MG63 (cell line): Measurements from ENCODE around the gene CHN1. TPM values are rescaled to one million over a fixed set of nuclear protein-coding genes. Genes with fewer than 3 reads are reported as not detected.

Experiments
- DNase-seq: peaks from one replicate; pipeline ENCODE4 v3.0.0-alpha.2; 2020
- H3K27me3 ChIP-seq: fragments of 250-450 bp; sonication (Bioruptor Pico); 2 replicates; pipeline ENCODE4 v1.5.1; 2020; ENCODE audit warnings: mild to moderate bottlenecking, moderate library complexity
- H3K36me3 ChIP-seq: fragments of 250-450 bp; sonication (Bioruptor Pico); 2 replicates; pipeline ENCODE4 v1.5.1; 2020; ENCODE audit warnings: mild to moderate bottlenecking, moderate library complexity
- H3K4me3 ChIP-seq: fragments of 250-450 bp; sonication (Bioruptor Pico); 2 replicates; pipeline ENCODE4 v1.5.1; 2020; ENCODE audit warnings: mild to moderate bottlenecking, moderate library complexity
- H3K9me3 ChIP-seq: fragments of 250-450 bp; sonication (Bioruptor Pico); 2 replicates; pipeline ENCODE4 v1.5.1; 2020; ENCODE audit warnings: mild to moderate bottlenecking, moderate library complexity
- total RNA-seq: library from RNA; depleted of rRNA; stranded (reverse); fragments of >200 nt; shearing (Covaris generic); gene quantifications from 2 replicates; pipeline ENCODE4 v1.2.3, GENCODE V29; 2014; ENCODE audit warnings: low replicate concordance; rRNA removed

CHN1 gene, protein sequence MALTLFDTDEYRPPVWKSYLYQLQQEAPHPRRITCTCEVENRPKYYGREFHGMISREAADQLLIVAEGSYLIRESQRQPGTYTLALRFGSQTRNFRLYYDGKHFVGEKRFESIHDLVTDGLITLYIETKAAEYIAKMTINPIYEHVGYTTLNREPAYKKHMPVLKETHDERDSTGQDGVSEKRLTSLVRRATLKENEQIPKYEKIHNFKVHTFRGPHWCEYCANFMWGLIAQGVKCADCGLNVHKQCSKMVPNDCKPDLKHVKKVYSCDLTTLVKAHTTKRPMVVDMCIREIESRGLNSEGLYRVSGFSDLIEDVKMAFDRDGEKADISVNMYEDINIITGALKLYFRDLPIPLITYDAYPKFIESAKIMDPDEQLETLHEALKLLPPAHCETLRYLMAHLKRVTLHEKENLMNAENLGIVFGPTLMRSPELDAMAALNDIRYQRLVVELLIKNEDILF
- 6.4 and 8.1 TPM in 2 replicates for total RNA-seq

DNA sequence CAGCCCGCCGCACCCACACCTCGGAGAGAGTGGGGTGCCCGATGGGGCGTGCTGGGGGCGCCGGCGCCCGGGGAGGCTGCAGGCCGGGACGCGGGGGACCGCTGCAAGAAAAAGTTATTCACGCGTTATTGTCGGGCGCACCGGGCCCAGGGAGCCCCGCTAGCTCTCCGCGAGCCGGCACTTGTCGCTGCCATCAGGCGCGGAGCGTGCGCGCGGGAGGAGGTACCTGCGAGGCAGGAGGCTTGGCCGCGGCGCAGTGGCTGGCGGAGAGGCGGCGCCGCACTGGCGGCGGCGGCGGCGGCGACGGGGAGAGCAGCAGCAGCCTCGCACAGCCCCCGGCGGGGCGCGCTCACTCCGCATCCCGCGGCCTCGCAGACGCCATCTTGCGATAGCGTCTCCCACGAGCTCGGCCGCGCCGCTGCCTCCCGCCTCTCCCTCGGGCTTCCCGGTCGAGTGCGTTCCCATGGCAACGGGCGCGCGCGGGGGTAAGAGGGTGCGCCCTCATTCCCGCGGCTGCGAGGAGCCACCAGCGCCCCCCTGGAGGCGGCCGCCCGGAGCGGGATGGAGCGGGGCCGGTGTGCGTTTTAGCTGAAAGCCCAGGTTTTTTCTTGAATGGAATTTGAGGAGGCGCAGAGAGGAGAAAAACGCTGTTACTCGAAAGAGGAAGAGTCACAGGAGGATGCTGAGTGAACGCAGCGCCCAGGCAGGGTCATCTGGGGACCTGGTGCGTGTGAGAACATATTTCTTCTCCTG lies at the start of gene CHN1:
TSS of gene CHN1 (minus strand) at position 402 of the 753 bp plus-strand sequence. CDS start 469 bp downstream, outside the sequence.
- peak; percentile 70 for DNase-seq
- no peaks in the 10 kb centered on the region for H3K9me3 ChIP-seq
- H3K27me3 ChIP-seq, result peaks cover 28% of the 10 kb centered on the region
- peak within 1 kb of the TSS; percentile 50 for H3K4me3 ChIP-seq
- no peaks in the 10 kb centered on the region for H3K36me3 ChIP-seq

DNA sequence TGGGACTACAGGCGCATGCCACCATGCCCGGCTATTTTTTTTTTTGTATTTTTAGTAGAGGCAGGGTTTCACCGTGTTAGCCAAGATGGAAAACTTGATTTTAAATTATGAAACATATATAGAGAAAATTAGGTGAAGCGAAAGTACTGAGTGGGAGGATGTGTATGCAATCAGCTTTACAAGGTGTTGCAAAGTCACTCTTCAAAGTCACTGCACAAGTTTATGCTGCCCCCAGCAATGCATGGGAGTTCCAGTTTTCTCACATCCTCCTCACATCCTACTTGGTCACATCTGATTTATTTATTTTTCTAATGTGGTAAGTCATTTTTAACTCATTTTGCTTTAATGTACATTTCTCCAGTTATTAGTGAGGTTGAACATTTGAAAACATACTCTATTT lies 49.2 kb upstream of the CHN1 start:
- no peaks in the 10 kb centered on the region for H3K36me3 ChIP-seq
- no peaks in the 10 kb centered on the region for H3K9me3 ChIP-seq
- no peaks in the 10 kb centered on the region for H3K27me3 ChIP-seq
- H3K4me3 ChIP-seq, result no peak overlapping the region
- DNase-seq, result no peak

DNA sequence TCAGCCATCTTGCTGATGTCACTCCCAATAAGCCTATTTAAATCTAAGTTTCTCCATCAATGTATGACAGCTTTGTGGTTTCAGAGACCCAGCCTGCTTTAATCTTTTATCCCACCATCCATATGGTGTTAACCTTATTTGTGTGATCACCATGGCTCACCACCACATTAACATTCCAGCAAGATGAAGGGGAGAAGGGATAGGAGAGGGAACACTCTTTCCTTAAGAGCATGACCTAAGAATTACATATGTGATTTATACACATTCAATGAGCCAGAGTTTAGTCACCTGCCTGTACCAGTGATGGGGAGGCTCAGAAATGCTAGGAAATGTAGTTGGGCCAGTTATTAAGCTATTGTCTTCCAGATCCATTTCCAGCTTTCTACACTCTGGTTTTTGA lies 44.5 kb upstream of the CHN1 start:
- no peak for DNase-seq

DNA sequence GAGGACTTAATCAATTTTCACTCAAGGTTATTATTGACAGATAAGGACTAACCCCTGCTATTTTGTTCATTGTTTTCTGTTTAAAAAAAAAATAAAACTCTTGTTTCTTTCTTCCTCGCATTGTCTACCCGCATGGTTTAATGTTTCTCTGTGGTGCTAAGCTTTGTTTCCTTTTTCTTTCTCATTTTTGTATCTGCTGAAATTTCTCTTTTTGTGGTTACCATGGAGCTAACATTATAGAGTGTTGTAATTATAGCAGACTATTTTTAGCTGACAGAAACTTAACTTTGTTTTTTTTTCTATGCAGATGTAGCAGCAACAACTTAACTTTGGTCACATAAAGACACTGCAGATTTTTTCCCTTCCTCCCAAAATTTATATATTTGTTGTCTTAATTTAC lies 43.1 kb upstream of the CHN1 start:
- no peaks in the 10 kb centered on the region for H3K9me3 ChIP-seq
- no peak overlapping the region for H3K4me3 ChIP-seq
- H3K27me3 ChIP-seq, result no peaks in the 10 kb centered on the region
- H3K36me3 ChIP-seq, result no peaks in the 10 kb centered on the region
- DNase-seq, result no peak

More for the DNA sequence above, 44.5 kb upstream of the CHN1 start:
- Histone ChIP-seq H3K9me3 (no peaks in the 10 kb centered on the region), H3K27me3 (no peaks in the 10 kb centered on the region), H3K36me3 (no peaks in the 10 kb centered on the region), H3K4me3 (no peak overlapping the region)

DNA sequence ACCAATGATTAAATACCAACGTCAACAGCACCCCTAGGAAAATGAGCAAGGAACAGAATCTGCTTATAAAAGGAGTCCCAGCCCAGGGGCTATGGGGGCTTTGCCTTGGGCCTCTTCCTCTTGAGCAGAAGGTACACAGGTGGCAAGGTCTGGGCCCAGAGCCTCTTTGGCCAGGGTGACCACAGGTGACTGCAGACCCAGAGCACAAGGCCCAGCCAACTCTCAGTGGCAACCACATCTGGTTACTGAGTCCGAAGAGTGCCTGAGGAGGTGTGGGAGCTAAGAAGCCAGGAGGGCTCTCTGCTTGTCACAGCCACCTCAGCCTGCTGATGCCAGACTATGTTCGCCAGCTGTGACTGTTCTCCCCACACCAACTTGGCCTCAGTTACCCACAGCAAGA lies 34.3 kb upstream of the CHN1 start:
- H3K36me3 ChIP-seq, result no peaks in the 10 kb centered on the region
- H3K4me3 ChIP-seq, result no peak overlapping the region
- H3K27me3 ChIP-seq, result no peaks in the 10 kb centered on the region
- no peak for DNase-seq
- no peaks in the 10 kb centered on the region for H3K9me3 ChIP-seq

DNA sequence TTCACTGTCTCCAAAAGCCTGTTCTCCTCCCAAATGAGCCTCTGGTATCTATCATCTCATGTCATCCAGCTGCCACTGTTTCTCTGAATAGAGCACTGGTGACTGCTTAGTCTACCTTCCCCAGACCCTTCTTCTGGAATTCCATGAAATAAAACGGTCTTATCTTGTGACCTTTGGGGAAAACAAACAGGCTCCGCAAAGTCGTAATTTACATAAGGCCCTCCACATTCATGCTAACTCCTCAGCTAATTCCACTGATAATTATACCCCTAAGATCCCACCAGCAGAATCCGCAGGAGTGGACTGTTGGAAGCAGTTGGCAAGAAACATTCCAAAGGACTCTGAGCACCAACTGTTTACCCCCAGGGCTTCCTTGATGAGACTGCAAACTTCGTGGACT lies 33.9 kb upstream of the CHN1 start:
- Histone ChIP-seq H3K36me3 (no peaks in the 10 kb centered on the region), H3K9me3 (no peaks in the 10 kb centered on the region), H3K4me3 (no peak overlapping the region), H3K27me3 (no peaks in the 10 kb centered on the region)
- DNase-seq, result no peak

DNA sequence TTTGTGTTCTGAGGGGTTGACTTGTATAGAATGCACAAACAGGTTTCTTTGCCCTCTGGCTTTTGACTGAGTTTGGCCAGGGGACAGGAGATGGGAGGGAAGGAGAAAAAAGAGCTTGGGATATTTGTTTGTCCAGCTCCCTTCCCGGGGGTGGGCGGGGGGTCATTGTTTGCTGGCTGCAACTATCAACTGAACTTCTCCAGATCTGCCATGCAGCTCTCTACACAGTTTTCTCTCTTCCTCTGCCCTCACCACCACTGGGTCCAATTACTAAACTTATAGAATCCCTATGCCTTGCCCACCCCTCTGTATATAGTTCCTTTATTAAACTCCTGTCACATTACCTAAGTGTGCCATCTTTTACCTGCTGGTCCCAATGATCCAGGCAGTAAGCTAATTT lies 32.8 kb upstream of the CHN1 start:
- no peak overlapping the region for H3K4me3 ChIP-seq

DNA sequence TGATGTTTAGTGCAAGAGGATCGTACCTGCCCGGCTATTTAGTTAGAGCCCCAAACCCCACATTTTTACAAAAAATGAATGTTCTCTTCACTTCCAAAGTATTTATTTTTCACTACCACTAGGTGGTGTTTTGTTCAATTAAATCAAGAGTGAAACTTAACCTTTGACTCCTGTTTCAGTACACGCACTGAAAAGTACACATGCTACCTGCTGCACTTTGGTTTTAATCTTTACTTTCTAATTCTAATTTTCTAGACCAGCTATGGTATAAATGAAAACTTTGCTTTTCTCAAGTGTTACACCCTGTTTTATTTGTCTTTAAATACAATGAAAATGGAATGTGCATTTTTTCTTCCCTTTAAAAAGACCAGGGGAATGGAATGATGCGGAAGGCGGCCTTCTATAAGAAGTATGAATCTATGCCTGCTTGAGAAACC lies 31.4 kb upstream of the CHN1 start:
- Histone ChIP-seq H3K9me3 (no peaks in the 10 kb centered on the region), H3K36me3 (no peaks in the 10 kb centered on the region), H3K27me3 (no peaks in the 10 kb centered on the region), H3K4me3 (no peak overlapping the region)
- no peak for DNase-seq

More for the DNA sequence above, 32.8 kb upstream of the CHN1 start:
- Histone ChIP-seq H3K9me3 (no peaks in the 10 kb centered on the region), H3K36me3 (no peaks in the 10 kb centered on the region), H3K27me3 (no peaks in the 10 kb centered on the region)
- DNase-seq, result no peak

DNA sequence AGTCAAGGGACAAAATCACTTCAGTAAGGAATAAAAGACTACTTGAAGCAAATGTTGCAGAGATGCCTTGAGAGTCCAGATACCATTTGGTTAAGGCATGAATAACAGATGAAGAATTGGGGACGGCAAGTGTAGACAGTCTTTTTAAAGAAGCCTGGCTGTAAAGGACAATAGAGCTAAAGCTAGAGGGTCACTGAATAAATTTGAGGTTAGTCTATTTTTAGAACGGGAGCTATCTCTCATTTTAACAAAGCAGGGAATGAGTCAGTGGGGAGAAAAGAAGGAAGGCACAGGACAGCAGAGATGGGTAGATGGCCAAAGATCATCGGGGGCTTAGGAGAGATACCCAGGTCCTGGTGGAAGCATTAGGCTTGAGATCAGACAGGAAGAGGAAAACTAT lies 30.6 kb upstream of the CHN1 start:
- no peak overlapping the region for H3K4me3 ChIP-seq
- no peaks in the 10 kb centered on the region for H3K27me3 ChIP-seq
- H3K9me3 ChIP-seq, result no peaks in the 10 kb centered on the region
- no peak for DNase-seq
- H3K36me3 ChIP-seq, result no peaks in the 10 kb centered on the region

DNA sequence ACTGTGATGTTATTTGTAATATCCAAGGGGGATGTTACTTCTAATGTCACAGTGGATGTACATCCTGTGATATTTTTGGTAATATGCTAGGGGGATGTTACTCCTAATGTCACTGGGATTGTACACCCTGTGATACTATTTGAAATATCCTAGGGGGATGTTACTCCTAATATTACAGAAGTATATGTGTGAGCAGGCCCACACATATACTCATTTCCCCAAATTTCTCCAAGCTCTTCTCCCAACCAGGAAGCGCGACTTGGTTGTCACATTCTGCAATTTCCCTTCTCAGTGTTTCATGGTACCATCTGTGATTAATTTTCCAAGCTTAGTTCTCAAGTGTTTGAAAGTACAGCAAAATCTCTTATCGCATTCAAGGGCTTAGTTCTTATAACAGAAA lies 29.5 kb upstream of the CHN1 start:
- DNase-seq, result no peak
- Histone ChIP-seq H3K4me3 (no peak overlapping the region), H3K36me3 (no peaks in the 10 kb centered on the region), H3K9me3 (no peaks in the 10 kb centered on the region), H3K27me3 (no peaks in the 10 kb centered on the region)

DNA sequence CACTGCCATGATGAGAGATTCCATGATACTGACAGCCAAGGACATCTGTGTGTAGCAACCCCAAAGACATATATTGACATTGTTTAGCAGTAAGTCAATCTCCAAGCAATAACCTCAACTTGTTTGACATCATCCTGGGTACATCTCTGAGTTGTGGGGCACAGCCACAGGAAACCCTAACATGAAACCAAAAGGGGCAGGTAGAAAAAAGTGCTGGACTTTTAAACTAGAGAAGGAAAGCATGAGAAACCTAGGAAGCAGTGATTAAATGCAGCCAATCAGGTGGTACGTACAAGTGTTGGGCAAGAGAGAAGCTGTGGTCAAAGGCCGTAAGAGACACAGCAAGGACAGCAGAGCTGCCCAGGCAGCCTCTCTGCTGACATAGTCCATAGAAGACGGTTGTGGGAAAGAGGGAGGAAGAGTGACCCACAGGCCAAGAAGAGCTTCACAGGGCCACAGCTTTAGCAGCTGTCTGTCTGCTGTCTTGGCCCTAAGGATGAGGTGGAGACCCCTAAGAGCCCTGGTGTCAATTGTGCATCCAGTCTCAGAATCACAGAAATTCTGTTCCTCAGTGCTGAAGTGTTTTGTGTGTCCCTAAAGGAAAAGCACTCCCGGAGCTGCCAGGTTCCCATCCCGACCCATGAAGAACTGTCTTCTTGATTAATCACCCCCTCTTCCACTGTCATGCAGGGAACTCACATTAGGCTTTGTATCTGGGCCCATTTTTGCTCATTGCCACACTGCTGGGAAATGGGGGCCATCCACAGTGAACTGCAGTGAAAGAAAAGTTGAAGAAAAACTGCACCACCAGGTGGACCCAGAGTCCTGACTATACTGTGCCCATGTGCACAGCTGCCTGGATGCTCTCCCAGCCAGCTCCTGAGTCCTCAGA lies 25.4 kb upstream of the CHN1 start:
- peak; percentile 35 for DNase-seq
- no peaks in the 10 kb centered on the region for H3K9me3 ChIP-seq
- no peaks in the 10 kb centered on the region for H3K27me3 ChIP-seq
- H3K4me3 ChIP-seq, result no peak overlapping the region
- H3K36me3 ChIP-seq, result no peaks in the 10 kb centered on the region

DNA sequence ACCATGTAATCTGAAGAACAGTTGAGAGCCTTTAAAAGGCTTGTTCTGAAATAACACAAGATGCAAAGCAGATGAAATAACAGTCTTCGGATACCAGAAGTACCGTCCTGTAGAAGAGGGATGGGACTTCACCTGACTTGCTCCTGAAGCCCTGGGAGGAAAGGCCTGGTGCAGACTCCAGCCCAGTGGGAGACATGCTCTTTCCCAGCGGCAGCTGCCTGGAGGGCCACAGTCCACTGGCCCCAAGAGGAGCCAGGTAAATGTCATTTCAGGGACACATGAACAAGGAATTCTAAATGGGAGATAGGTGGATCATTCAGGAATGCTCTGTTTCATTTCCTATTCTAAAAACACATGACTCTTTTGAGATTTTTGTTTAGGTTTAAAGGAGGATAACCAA lies 22.6 kb upstream of the CHN1 start:
- H3K27me3 ChIP-seq, result no peaks in the 10 kb centered on the region
- H3K36me3 ChIP-seq, result no peaks in the 10 kb centered on the region
- no peak for DNase-seq
- H3K4me3 ChIP-seq, result no peak overlapping the region
- no peaks in the 10 kb centered on the region for H3K9me3 ChIP-seq

DNA sequence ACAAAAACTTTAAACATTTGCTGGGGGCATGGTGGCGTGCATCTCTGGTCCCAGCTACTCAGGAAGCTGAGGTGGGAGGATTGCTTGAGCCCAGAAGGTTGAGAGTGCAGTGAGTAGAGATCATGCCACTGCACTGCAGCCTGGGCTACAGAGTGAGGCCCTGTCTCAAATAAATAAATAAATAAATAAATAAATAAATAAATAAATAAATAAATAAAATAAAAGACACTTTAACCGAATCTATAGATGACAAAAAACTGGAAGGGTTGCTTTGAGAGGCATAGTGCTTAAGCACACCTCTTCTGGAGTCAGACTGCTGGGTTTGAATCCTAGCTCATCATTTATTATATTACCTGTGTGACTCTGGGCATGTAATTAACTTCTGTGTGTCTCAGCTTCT lies 21.2 kb upstream of the CHN1 start:
- Histone ChIP-seq H3K27me3 (no peaks in the 10 kb centered on the region), H3K4me3 (no peak overlapping the region), H3K9me3 (no peaks in the 10 kb centered on the region), H3K36me3 (no peaks in the 10 kb centered on the region)
- DNase-seq, result no peak

DNA sequence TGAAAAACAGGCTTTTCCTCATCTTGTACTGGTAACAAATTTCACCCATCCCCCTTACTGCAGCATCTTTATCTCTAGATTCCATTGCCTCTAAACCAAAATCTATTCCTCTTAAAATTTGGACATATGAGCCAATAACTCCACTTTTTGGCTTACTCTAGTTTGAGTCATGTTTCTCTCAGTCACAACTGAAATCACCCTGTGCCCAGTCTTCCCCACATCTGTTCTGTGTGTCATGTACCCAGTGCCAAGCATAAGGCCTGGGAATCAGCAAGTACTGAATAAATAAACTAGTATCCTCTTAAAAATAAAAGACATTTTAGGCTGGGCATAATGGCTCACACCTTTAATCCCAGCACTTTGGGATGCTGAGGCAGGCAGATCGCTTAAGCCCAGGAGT lies 20.8 kb upstream of the CHN1 start:
- H3K27me3 ChIP-seq, result no peaks in the 10 kb centered on the region
- DNase-seq, result peak; percentile 77
- no peak overlapping the region for H3K4me3 ChIP-seq

DNA sequence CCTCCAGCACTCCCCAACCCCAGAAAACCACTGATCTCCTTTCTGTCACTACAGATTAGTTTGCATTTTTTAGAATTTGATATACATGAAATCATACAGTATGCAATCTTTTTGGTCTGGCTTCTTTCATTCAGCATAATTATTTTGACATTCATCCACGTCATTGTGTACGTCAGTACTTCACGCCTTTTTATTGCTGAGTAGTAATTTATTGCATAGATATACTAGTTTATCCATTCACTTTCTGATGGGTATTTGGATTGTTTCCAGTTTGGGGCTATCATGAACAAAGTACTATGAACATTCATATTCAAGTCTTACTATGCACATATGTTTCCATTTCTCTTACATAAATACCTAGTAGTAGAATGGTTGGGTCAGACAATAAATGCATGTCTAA lies 20.1 kb upstream of the CHN1 start:
- H3K36me3 ChIP-seq, result no peaks in the 10 kb centered on the region
- DNase-seq, result no peak

More for the DNA sequence above, 20.8 kb upstream of the CHN1 start:
- Histone ChIP-seq H3K36me3 (no peaks in the 10 kb centered on the region), H3K9me3 (no peaks in the 10 kb centered on the region)

DNA sequence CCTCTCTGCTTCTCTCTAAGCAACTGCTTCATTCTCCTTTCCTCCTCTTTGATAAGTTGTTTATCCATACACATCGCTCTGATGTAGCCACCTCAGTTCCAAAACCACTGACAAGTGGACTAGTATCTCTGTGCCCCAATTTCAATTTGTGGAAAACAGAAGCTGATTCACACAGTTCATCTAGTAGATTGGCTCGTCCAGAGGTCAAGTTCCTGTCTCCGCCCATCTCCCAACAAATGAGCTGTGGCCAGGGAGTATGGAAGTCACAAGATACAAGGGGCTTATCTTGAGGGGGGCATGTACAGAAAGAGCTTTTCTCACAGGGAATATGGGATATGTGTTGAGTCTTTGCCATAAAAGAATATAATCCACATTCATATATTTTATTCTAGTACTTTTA lies 17.7 kb upstream of the CHN1 start:
- Histone ChIP-seq H3K9me3 (no peaks in the 10 kb centered on the region), H3K27me3 (no peaks in the 10 kb centered on the region), H3K4me3 (no peak overlapping the region), H3K36me3 (no peaks in the 10 kb centered on the region)
- DNase-seq, result no peak

More for the DNA sequence above, 20.1 kb upstream of the CHN1 start:
- Histone ChIP-seq H3K27me3 (no peaks in the 10 kb centered on the region), H3K9me3 (no peaks in the 10 kb centered on the region), H3K4me3 (no peak overlapping the region)
